ENCODE data around the gene PRDM9. TPM values are rescaled to one million over a fixed set of nuclear protein-coding genes. Genes with fewer than 3 reads are reported as not detected.

The PRDM9 gene
- total and polyA plus RNA-seq, 2 of the 8 experiments (the other 6 are each of a cell fraction or from before 2014, with no cell fraction given) = not detected

DNA sequence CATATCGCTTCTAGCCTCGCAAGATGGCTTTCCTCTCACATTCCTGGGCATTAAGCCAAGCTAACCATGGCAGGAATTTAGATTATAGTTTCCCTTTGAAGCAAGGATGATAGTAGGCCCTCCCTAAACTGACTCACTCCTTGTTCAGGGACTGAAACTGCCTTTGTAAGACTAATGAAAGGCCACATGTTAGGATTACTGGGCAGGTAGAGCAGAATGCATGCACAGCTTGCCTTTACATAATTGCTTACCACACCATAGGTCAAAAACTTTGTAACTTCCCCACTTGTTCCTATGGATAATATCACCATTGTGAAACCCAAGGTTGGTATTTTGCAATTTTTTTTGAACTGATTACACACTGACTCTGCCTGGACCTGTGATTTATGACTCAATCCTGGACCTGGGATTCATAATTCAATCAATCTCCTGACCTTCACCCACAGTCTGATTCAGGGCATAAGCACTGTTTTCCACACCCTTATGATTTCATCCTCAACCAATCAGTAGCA, 41.0 kb upstream of the PRDM9 start:
- H3K23me2 ChIP-seq (ENCODE audit: low read depth, low read length) = no peaks in the 10 kb centered on the region
- no peak overlapping the region for H2BK15ac ChIP-seq (ENCODE audit: low read length)
- H4K8ac ChIP-seq (ENCODE audit: extremely low read depth, insufficient read depth, low read length) = no peak overlapping the region
- peaks cover 12 to 18% of the 10 kb centered on the region in 2 experiments for H3K9me3 ChIP-seq (ENCODE audit: insufficient read depth in 2 of 2, low read depth in 1 of 2, low read length in 1 of 2)
- ChIA-PET CTCF (ENCODE audit: partially characterized antibody) (no interaction called here), POLR2A (ENCODE audit: partially characterized antibody) (no interaction called here)
- no peak overlapping the region for H3K4me3 ChIP-seq (ENCODE audit: extremely low read depth in 1 of 4, insufficient read depth in 2 of 4, low read depth in 3 of 4, low read length in 4 of 4)
- no peak overlapping the region for H2AFZ ChIP-seq (ENCODE audit: low read length)
- H3K36me3 ChIP-seq (ENCODE audit: control insufficient read depth in 2 of 4, insufficient read depth in 4 of 4, low read length in 3 of 4) = no peaks in the 10 kb centered on the region; a peak in 1 of 8 replicates
- no peaks in the 10 kb centered on the region for H3K4me1 ChIP-seq (replicated peaks in 1 of 4; ENCODE audit: control insufficient read depth in 3 of 4, insufficient read depth in 4 of 4, low read length in 3 of 4)
- H3K18ac ChIP-seq (ENCODE audit: extremely low read depth, low read length) = no peak overlapping the region
- H3K4me2 ChIP-seq (ENCODE audit: insufficient read depth in 1 of 2, low read depth in 2 of 2, low read length in 2 of 2) = no peak overlapping the region
- no peak overlapping the region for H4K91ac ChIP-seq (replicated peaks; ENCODE audit: insufficient read length, low read length)
- H3K27ac ChIP-seq (ENCODE audit: low read depth, low read length) = no peak overlapping the region
- H3K27me3 ChIP-seq (replicated peaks in 1 of 4; ENCODE audit: control insufficient read depth in 3 of 4, extremely low read depth in 1 of 4, insufficient read depth in 3 of 4, low read length in 3 of 4) = no peaks in the 10 kb centered on the region
- no peaks in the 10 kb centered on the region for H4K20me1 ChIP-seq (replicated peaks in 1 of 2; ENCODE audit: control insufficient read depth in 1 of 2, insufficient read depth in 2 of 2, low read length in 2 of 2)
- no peak overlapping the region for H3K23ac ChIP-seq (ENCODE audit: insufficient read length)
- no peak overlapping the region for H2BK12ac ChIP-seq (ENCODE audit: low read depth, low read length)
- H3K4ac ChIP-seq (replicated peaks; ENCODE audit: insufficient read length, low read depth, low read length) = no peak overlapping the region
- H3K9ac ChIP-seq (replicated peaks in 1 of 4; ENCODE audit: extremely low read depth in 1 of 4, low read depth in 3 of 4, low read length in 3 of 4) = no peak overlapping the region
- no peak overlapping the region for H2BK120ac ChIP-seq (replicated peaks; ENCODE audit: low read depth, low read length)
- H4K5ac ChIP-seq (ENCODE audit: insufficient read length, low read depth, low read length) = no peak overlapping the region
- no peaks in the 10 kb centered on the region for H3K79me2 ChIP-seq (ENCODE audit: control insufficient read depth in 1 of 2, insufficient read depth in 2 of 2, low read length in 2 of 2)
- H3K14ac ChIP-seq (ENCODE audit: insufficient read length) = no peak overlapping the region
- no peak overlapping the region for H2BK5ac ChIP-seq (ENCODE audit: low read depth, low read length)
- no peak overlapping the region for H2BK20ac ChIP-seq (ENCODE audit: low read length)
- DNase-seq (ENCODE audit: low read depth in 1 of 2, low spot score in 2 of 2) (no peak), FAIRE-seq (no peak)
- TF ChIP-seq TEAD4 (IDR thresholded peaks at IDR 0.05; ENCODE audit: low read depth, low read length) (no peak), MAX (IDR thresholded peaks at IDR 0.05) (no peak), SIN3A (conservative IDR thresholded peaks at IDR 0.05 in 1 of 2, IDR thresholded peaks at IDR 0.05 in 1 of 2; ENCODE audit: low read depth in 1 of 2, low read length in 2 of 2) (no peak), KDM5A (IDR thresholded peaks at IDR 0.05; ENCODE audit: low read length) (no peak), BRCA1 (IDR thresholded peaks at IDR 0.05; ENCODE audit: low read depth, low read length) (no peak), ATF2 (IDR thresholded peaks at IDR 0.05; ENCODE audit: low read length) (no peak), HDAC6 (IDR thresholded peaks at IDR 0.05; ENCODE audit: low read depth, low read length) (no peak), RAD21 (IDR thresholded peaks at IDR 0.05 in 1 of 2, conservative IDR thresholded peaks at IDR 0.05 in 1 of 2; ENCODE audit: low read depth in 2 of 2, low read length in 2 of 2) (no peak), POLR2A (IDR thresholded peaks at IDR 0.05; ENCODE audit: control extremely low read depth in 1 of 2, low read depth in 2 of 2, low read length in 2 of 2) (no peak)
- TF ChIP-seq, protein P1, sequence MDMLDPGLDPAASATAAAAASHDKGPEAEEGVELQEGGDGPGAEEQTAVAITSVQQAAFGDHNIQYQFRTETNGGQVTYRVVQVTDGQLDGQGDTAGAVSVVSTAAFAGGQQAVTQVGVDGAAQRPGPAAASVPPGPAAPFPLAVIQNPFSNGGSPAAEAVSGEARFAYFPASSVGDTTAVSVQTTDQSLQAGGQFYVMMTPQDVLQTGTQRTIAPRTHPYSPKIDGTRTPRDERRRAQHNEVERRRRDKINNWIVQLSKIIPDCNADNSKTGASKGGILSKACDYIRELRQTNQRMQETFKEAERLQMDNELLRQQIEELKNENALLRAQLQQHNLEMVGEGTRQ (IDR thresholded peaks at IDR 0.05; ENCODE audit: low read length) = no peak
- H2AK5ac ChIP-seq (ENCODE audit: low read depth, low read length) = no peak overlapping the region
- no peaks in the 10 kb centered on the region for H3K79me1 ChIP-seq (ENCODE audit: low read depth, low read length)
- 98% methylated on average over 2 of the region's 2 CpGs; no CpG with 5 or more reads in 1 of the 2 experiments for WGBS, 2 experiments (ENCODE audit: extremely low coverage in 1 of 2, insufficient coverage in 1 of 2, insufficient read length in 1 of 2, insufficient replicate concordance in 2 of 2, low coverage in 1 of 2, low lambda C conversion rate in 2 of 2, missing lambda C conversion rate in 1 of 2)
- H3K56ac ChIP-seq (replicated peaks; ENCODE audit: insufficient read length, low read depth, low read length) = no peak overlapping the region

Data from H1 (cell line).